Measurements from ENCODE around the gene PPOX.

PPOX gene

GRCh38 chr1:161176468-161177111, 10.4 kb downstream of the PPOX start:
- DNase-seq: no peak

GRCh38 chr1:161177112-161177935, 11.1 kb downstream of the PPOX start, which contains the start of gene B4GALT3:
Gene B4GALT3, minus strand, starts transcription at chr1:161177507. Its CDS starts 1,447 bp downstream, at chr1:161176060.
- peak; percentile 85 for DNase-seq

GRCh38 chr1:161177936-161178244, 11.7 kb downstream of the PPOX start:
- no peak for DNase-seq

- no peak for DNase-seq
These were observed 13.5 kb downstream of the PPOX start for GRCh38 chr1:161179698-161180097.

- DNase-seq: no peak
These were observed 14.4 kb downstream of the PPOX start for GRCh38 chr1:161180639-161181038.

GRCh38 chr1:161182214-161182613, 16.0 kb downstream of the PPOX start:
- DNase-seq: no peak

- DNase-seq: no peak
These were observed 19.1 kb downstream of the PPOX start for GRCh38 chr1:161185282-161185682.

- DNase-seq: no peak
These were observed 19.6 kb downstream of the PPOX start for GRCh38 chr1:161185732-161186311.

GRCh38 chr1:161187311-161187710, 21.1 kb downstream of the PPOX start:
- no peak for DNase-seq

GRCh38 chr1:161188381-161188780, 22.2 kb downstream of the PPOX start:
- DNase-seq: no peak

- no peak for DNase-seq
These were observed 22.8 kb downstream of the PPOX start for GRCh38 chr1:161189036-161189435.

- DNase-seq: no peak
These were observed 24.8 kb downstream of the PPOX start for GRCh38 chr1:161190962-161191521.

GRCh38 chr1:161191971-161192370, 25.7 kb downstream of the PPOX start:
- DNase-seq: no peak

GRCh38 chr1:161192476-161193465, 26.5 kb downstream of the PPOX start:
- DNase-seq: peak; percentile 35

GRCh38 chr1:161193561-161194235, 27.5 kb downstream of the PPOX start:
- no peak for DNase-seq

GRCh38 chr1:161195171-161195570, 28.9 kb downstream of the PPOX start:
- DNase-seq: no peak

- DNase-seq: no peak
These were observed 29.9 kb downstream of the PPOX start for GRCh38 chr1:161196111-161196510.

GRCh38 chr1:161196521-161197451, 30.6 kb downstream of the PPOX start:
- DNase-seq: no peak

GRCh38 chr1:161197560-161198193, 31.5 kb downstream of the PPOX start:
- no peak for DNase-seq

GRCh38 chr1:161198194-161198896, 32.1 kb downstream of the PPOX start:
- no peak for DNase-seq
